HepG2 (cell line): ENCODE measurements around the gene UGT2B11. TPM values are rescaled to one million over a fixed set of nuclear protein-coding genes. Genes with fewer than 3 reads are reported as not detected.

ENCODE experiments used
- JUN ChIP-seq: sonication (generic); formaldehyde crosslinking; IDR thresholded peaks from 2 replicates; pipeline ENCODE4 v1.4.0; 2020; ENCODE audit warnings: mild to moderate bottlenecking, missing genetic modification reagents
- RAD21 ChIP-seq: fragments of 450-650 bp; formaldehyde crosslinking; IDR thresholded peaks from 2 replicates; pipeline ENCODE4 v1.5.0; 2020; ENCODE audit warnings: mild to moderate bottlenecking
- RFXAP ChIP-seq: sonication (generic); formaldehyde crosslinking; IDR thresholded peaks from 2 replicates; pipeline ENCODE4 v1.4.0; 2020; ENCODE audit warnings: missing genetic modification reagents, borderline replicate concordance
- SALL1 ChIP-seq: sonication (generic); formaldehyde crosslinking; IDR thresholded peaks from 2 replicates; pipeline ENCODE4 v1.8.0; 2022; ENCODE audit warnings: mild to moderate bottlenecking, missing genetic modification reagents
- SUZ12 ChIP-seq: fragments of 150-350 bp; IDR thresholded peaks from 2 replicates; pipeline ENCODE4 v1.6.1; 2014; ENCODE audit warnings: low read depth, low read length
- TOPORS ChIP-seq: sonication (generic); formaldehyde crosslinking; IDR thresholded peaks from 2 replicates; pipeline ENCODE4 v1.8.0; 2023; ENCODE audit warnings: mild to moderate bottlenecking, missing genetic modification reagents
- ZBTB4 ChIP-seq: sonication (generic); formaldehyde crosslinking; IDR thresholded peaks from 2 replicates; pipeline ENCODE4 v1.4.0; 2020; ENCODE audit warnings: missing genetic modification reagents, mild to moderate bottlenecking, borderline replicate concordance
- ZBTB8A ChIP-seq: sonication (generic); formaldehyde crosslinking; IDR thresholded peaks from 2 replicates; pipeline ENCODE4 v1.4.0; 2020; ENCODE audit warnings: mild to moderate bottlenecking, low read depth, missing genetic modification reagents, borderline replicate concordance
- ZMAT5 ChIP-seq: sonication (generic); formaldehyde crosslinking; IDR thresholded peaks from 2 replicates; pipeline ENCODE4 v1.5.0; 2020; ENCODE audit warnings: mild to moderate bottlenecking, low read depth, missing genetic modification reagents, borderline replicate concordance
- ZNF142 ChIP-seq: sonication (generic); formaldehyde crosslinking; IDR thresholded peaks from 2 replicates; pipeline ENCODE4 v1.4.0; 2020; ENCODE audit warnings: missing genetic modification reagents
- ZNF619 ChIP-seq: sonication (generic); formaldehyde crosslinking; IDR thresholded peaks from 2 replicates; pipeline ENCODE4 v1.4.0; 2020; ENCODE audit warnings: mild to moderate bottlenecking, missing genetic modification reagents
- ZSCAN22 ChIP-seq: sonication (generic); formaldehyde crosslinking; IDR thresholded peaks from 2 replicates; pipeline ENCODE4 v1.4.0; 2020; ENCODE audit warnings: mild to moderate bottlenecking, missing genetic modification reagents
- polyA plus RNA-seq, 8 experiments: library from polyadenylated mRNA; depleted of rRNA in 3 of 8; stranded (reverse) in 7 of 8; unstranded in 1 of 8; fragments of >200 nt; fragmentation: Illumina TruSeq in 4 of 8; extraction: Trizol in 4 of 8; gene quantifications; 2 replicates each; pipeline versions ENCODE4 v1.2.1 to v1.2.3, GENCODE V29; 2011 to 2016; ENCODE audit warnings: low read depth in 4 of 8, missing spikeins in 1 of 8, mixed read lengths in 1 of 8; ENCODE audit not compliant: insufficient read depth in 1 of 8
- total RNA-seq, 5 experiments: library from RNA; depleted of rRNA; stranded (reverse); fragments of >200 nt; fragmentation: Illumina TruSeq; extraction: Trizol; gene quantifications; 2 replicates each; pipeline ENCODE4 v1.2.3, GENCODE V29; 2016; ENCODE audit warnings: low read depth in 1 of 5

Gene UGT2B11
- total and polyA plus RNA-seq, 2 of the 13 experiments (the other 11 are each of a cell fraction or from before 2014, with no cell fraction given): 1.4 to 2.1 TPM

GRCh38 chr4:69224891-69225290, 10.3 kb upstream of the UGT2B11 start (continued):
- no peak for TF ChIP-seq ZNF142 (CRISPR knock-in tag)
- no peak for TF ChIP-seq SUZ12
- no peak for TF ChIP-seq SALL1 (CRISPR knock-in tag)
- no peak for TF ChIP-seq RAD21
- no peak for TF ChIP-seq ZBTB8A (CRISPR knock-in tag)
- TF ChIP-seq RFXAP: no peak
- TF ChIP-seq ZMAT5 (CRISPR knock-in tag): no peak
- no peak for TF ChIP-seq JUN (CRISPR knock-in tag)
- no peak for TF ChIP-seq ZNF619 (CRISPR knock-in tag)
- TF ChIP-seq ZBTB4 (CRISPR knock-in tag): no peak
- no peak for TF ChIP-seq ZSCAN22
- TF ChIP-seq TOPORS (CRISPR knock-in tag): no peak
